Measurements from ENCODE around the gene OXER1. TPM values are rescaled to one million over a fixed set of nuclear protein-coding genes. Genes with fewer than 3 reads are reported as not detected.

Gene OXER1
- total RNA-seq, 1 donor from 2014 or later = under 0.01 TPM

- H3K9ac ChIP-seq (ENCODE audit: low read depth in 1 of 3, low read length in 3 of 3) = peak overlapping the region; percentile 70 to 87 (median 83)
- peak overlapping the region; percentile 38 to 65 (median 62) for H3K4me3 ChIP-seq (ENCODE audit: low read length in 3 of 3)
- H3K36me3 ChIP-seq (ENCODE audit: control insufficient read depth in 3 of 3, insufficient read depth in 3 of 3, low read length in 3 of 3) = peaks cover 0 to 4% (median 0%) of the 10 kb centered on the region in 3 donors
- H3K27ac ChIP-seq (ENCODE audit: low read depth, low read length) = peak overlapping the region; percentile 88
- no peaks in the 10 kb centered on the region for H3K27me3 ChIP-seq (ENCODE audit: control insufficient read depth in 3 of 3, insufficient read depth in 3 of 3, low read length in 3 of 3)
- H3K9me3 ChIP-seq (ENCODE audit: control insufficient read depth in 3 of 3, low read length in 3 of 3) = no peaks in the 10 kb centered on the region
- H3K4me1 ChIP-seq (ENCODE audit: control insufficient read depth in 3 of 3, insufficient read depth in 3 of 3, low read length in 3 of 3) = peaks cover 33 to 42% (median 36%) of the 10 kb centered on the region in 3 donors
Measured at GRCh38 chr2:42754021-42754775, 9.7 kb downstream of the OXER1 start.

GRCh38 chr2:42752816-42753813, 10.8 kb downstream of the OXER1 start:
- H3K4me3 ChIP-seq (ENCODE audit: low read length in 3 of 3) = peak overlapping the region; percentile 38 to 65 (median 62)
- peaks cover 0 to 4% (median 0%) of the 10 kb centered on the region in 3 donors for H3K36me3 ChIP-seq (ENCODE audit: control insufficient read depth in 3 of 3, insufficient read depth in 3 of 3, low read length in 3 of 3)
- peaks cover 33 to 42% (median 36%) of the 10 kb centered on the region in 3 donors for H3K4me1 ChIP-seq (ENCODE audit: control insufficient read depth in 3 of 3, insufficient read depth in 3 of 3, low read length in 3 of 3)
- no peaks in the 10 kb centered on the region for H3K27me3 ChIP-seq (ENCODE audit: control insufficient read depth in 3 of 3, insufficient read depth in 3 of 3, low read length in 3 of 3)
- H3K27ac ChIP-seq (ENCODE audit: low read depth, low read length) = peak overlapping the region; percentile 88
- no peaks in the 10 kb centered on the region for H3K9me3 ChIP-seq (ENCODE audit: control insufficient read depth in 3 of 3, low read length in 3 of 3)
- peak overlapping the region; percentile 70 to 87 (median 83) for H3K9ac ChIP-seq (ENCODE audit: low read depth in 1 of 3, low read length in 3 of 3)

GRCh38 chr2:42752314-42752713, 11.6 kb downstream of the OXER1 start:
- no peak overlapping the region for H3K4me3 ChIP-seq (ENCODE audit: low read length in 3 of 3)
- peaks cover 33 to 42% (median 36%) of the 10 kb centered on the region in 3 donors for H3K4me1 ChIP-seq (ENCODE audit: control insufficient read depth in 3 of 3, insufficient read depth in 3 of 3, low read length in 3 of 3)
- H3K27me3 ChIP-seq (ENCODE audit: control insufficient read depth in 3 of 3, insufficient read depth in 3 of 3, low read length in 3 of 3) = no peaks in the 10 kb centered on the region
- no peaks in the 10 kb centered on the region for H3K9me3 ChIP-seq (ENCODE audit: control insufficient read depth in 3 of 3, low read length in 3 of 3)
- no peak overlapping the region for H3K9ac ChIP-seq (ENCODE audit: low read depth in 1 of 3, low read length in 3 of 3)
- H3K27ac ChIP-seq (ENCODE audit: low read depth, low read length) = no peak overlapping the region
- peaks cover 0 to 5% (median 0%) of the 10 kb centered on the region in 3 donors for H3K36me3 ChIP-seq (ENCODE audit: control insufficient read depth in 3 of 3, insufficient read depth in 3 of 3, low read length in 3 of 3)

GRCh38 chr2:42748840-42749239, 15.1 kb downstream of the OXER1 start:
- H3K4me1 ChIP-seq (ENCODE audit: control insufficient read depth in 3 of 3, insufficient read depth in 3 of 3, low read length in 3 of 3) = peaks cover 11 to 17% (median 13%) of the 10 kb centered on the region in 3 donors
- H3K9ac ChIP-seq (ENCODE audit: low read depth in 1 of 3, low read length in 3 of 3) = no peak overlapping the region
- no peak overlapping the region for H3K27ac ChIP-seq (ENCODE audit: low read depth, low read length)

GRCh38 chr2:42747422-42747821, 16.5 kb downstream of the OXER1 start:
- no peaks in the 10 kb centered on the region for H3K27me3 ChIP-seq (ENCODE audit: control insufficient read depth in 3 of 3, insufficient read depth in 3 of 3, low read length in 3 of 3)
- H3K36me3 ChIP-seq (ENCODE audit: control insufficient read depth in 3 of 3, insufficient read depth in 3 of 3, low read length in 3 of 3) = peaks cover 0 to 6% (median 0%) of the 10 kb centered on the region in 3 donors
- H3K4me3 ChIP-seq (ENCODE audit: low read length in 3 of 3) = no peak overlapping the region
- H3K9me3 ChIP-seq (ENCODE audit: control insufficient read depth in 3 of 3, low read length in 3 of 3) = no peaks in the 10 kb centered on the region
- no peak overlapping the region for H3K9ac ChIP-seq (ENCODE audit: low read depth in 1 of 3, low read length in 3 of 3)
- H3K27ac ChIP-seq (ENCODE audit: low read depth, low read length) = no peak overlapping the region
- H3K4me1 ChIP-seq (ENCODE audit: control insufficient read depth in 3 of 3, insufficient read depth in 3 of 3, low read length in 3 of 3) = peaks cover 0 to 5% (median 0%) of the 10 kb centered on the region in 3 donors

More at GRCh38 chr2:42748840-42749239, 15.1 kb downstream of the OXER1 start:
- Histone ChIP-seq H3K4me3 (ENCODE audit: low read length in 3 of 3) (no peak overlapping the region), H3K27me3 (ENCODE audit: control insufficient read depth in 3 of 3, insufficient read depth in 3 of 3, low read length in 3 of 3) (no peaks in the 10 kb centered on the region), H3K9me3 (ENCODE audit: control insufficient read depth in 3 of 3, low read length in 3 of 3) (no peaks in the 10 kb centered on the region), H3K36me3 (ENCODE audit: control insufficient read depth in 3 of 3, insufficient read depth in 3 of 3, low read length in 3 of 3) (peaks cover 0 to 7% (median 0%) of the 10 kb centered on the region in 3 donors)

GRCh38 chr2:42744545-42745082, 19.3 kb downstream of the OXER1 start:
- no peaks in the 10 kb centered on the region for H3K4me1 ChIP-seq (ENCODE audit: control insufficient read depth in 3 of 3, insufficient read depth in 3 of 3, low read length in 3 of 3)
- no peak overlapping the region for H3K9ac ChIP-seq (ENCODE audit: low read depth in 1 of 3, low read length in 3 of 3)

GRCh38 chr2:42743659-42743990, 20.3 kb downstream of the OXER1 start:
- Histone ChIP-seq H3K9ac (ENCODE audit: low read depth in 1 of 3, low read length in 3 of 3) (no peak overlapping the region), H3K27me3 (ENCODE audit: control insufficient read depth in 3 of 3, insufficient read depth in 3 of 3, low read length in 3 of 3) (no peaks in the 10 kb centered on the region), H3K36me3 (ENCODE audit: control insufficient read depth in 3 of 3, insufficient read depth in 3 of 3, low read length in 3 of 3) (peaks cover 0 to 6% (median 0%) of the 10 kb centered on the region in 3 donors), H3K4me1 (ENCODE audit: control insufficient read depth in 3 of 3, insufficient read depth in 3 of 3, low read length in 3 of 3) (no peaks in the 10 kb centered on the region), H3K9me3 (ENCODE audit: control insufficient read depth in 3 of 3, low read length in 3 of 3) (no peaks in the 10 kb centered on the region), H3K4me3 (ENCODE audit: low read length in 3 of 3) (no peak overlapping the region), H3K27ac (ENCODE audit: low read depth, low read length) (no peak overlapping the region)

More at GRCh38 chr2:42744545-42745082, 19.3 kb downstream of the OXER1 start:
- H3K9me3 ChIP-seq (ENCODE audit: control insufficient read depth in 3 of 3, low read length in 3 of 3) = no peaks in the 10 kb centered on the region
- H3K4me3 ChIP-seq (ENCODE audit: low read length in 3 of 3) = no peak overlapping the region
- H3K27me3 ChIP-seq (ENCODE audit: control insufficient read depth in 3 of 3, insufficient read depth in 3 of 3, low read length in 3 of 3) = no peaks in the 10 kb centered on the region
- H3K27ac ChIP-seq (ENCODE audit: low read depth, low read length) = no peak overlapping the region
- H3K36me3 ChIP-seq (ENCODE audit: control insufficient read depth in 3 of 3, insufficient read depth in 3 of 3, low read length in 3 of 3) = peaks cover 0 to 6% (median 0%) of the 10 kb centered on the region in 3 donors

- Histone ChIP-seq H3K36me3 (ENCODE audit: control insufficient read depth in 3 of 3, insufficient read depth in 3 of 3, low read length in 3 of 3) (peaks cover 0 to 6% (median 0%) of the 10 kb centered on the region in 3 donors), H3K27me3 (ENCODE audit: control insufficient read depth in 3 of 3, insufficient read depth in 3 of 3, low read length in 3 of 3) (no peaks in the 10 kb centered on the region), H3K4me1 (ENCODE audit: control insufficient read depth in 3 of 3, insufficient read depth in 3 of 3, low read length in 3 of 3) (no peaks in the 10 kb centered on the region), H3K9me3 (ENCODE audit: control insufficient read depth in 3 of 3, low read length in 3 of 3) (no peaks in the 10 kb centered on the region), H3K9ac (ENCODE audit: low read depth in 1 of 3, low read length in 3 of 3) (no peak overlapping the region), H3K4me3 (ENCODE audit: low read length in 3 of 3) (no peak overlapping the region), H3K27ac (ENCODE audit: low read depth, low read length) (no peak overlapping the region)
Measured at GRCh38 chr2:42742740-42743658, 20.9 kb downstream of the OXER1 start.

GRCh38 chr2:42741140-42741539, 22.8 kb downstream of the OXER1 start:
- no peak overlapping the region for H3K4me3 ChIP-seq (ENCODE audit: low read length in 3 of 3)
- peaks cover 2 to 11% (median 6%) of the 10 kb centered on the region in 3 donors for H3K36me3 ChIP-seq (ENCODE audit: control insufficient read depth in 3 of 3, insufficient read depth in 3 of 3, low read length in 3 of 3)
- H3K9ac ChIP-seq (ENCODE audit: low read depth in 1 of 3, low read length in 3 of 3) = no peak overlapping the region
- no peaks in the 10 kb centered on the region for H3K4me1 ChIP-seq (ENCODE audit: control insufficient read depth in 3 of 3, insufficient read depth in 3 of 3, low read length in 3 of 3)
- H3K27me3 ChIP-seq (ENCODE audit: control insufficient read depth in 3 of 3, insufficient read depth in 3 of 3, low read length in 3 of 3) = no peaks in the 10 kb centered on the region
- H3K27ac ChIP-seq (ENCODE audit: low read depth, low read length) = no peak overlapping the region
- no peaks in the 10 kb centered on the region for H3K9me3 ChIP-seq (ENCODE audit: control insufficient read depth in 3 of 3, low read length in 3 of 3)
